ENCODE data around the gene TFCP2L1. TPM values are rescaled to one million over a fixed set of nuclear protein-coding genes. Genes with fewer than 3 reads are reported as not detected.

TFCP2L1 gene
- total and polyA plus RNA-seq, 7 donors = 0.14 to 1.8 (median 0.53) TPM

GRCh38 chr2:121330921-121331320 is 45.9 kb upstream of the TFCP2L1 start:
- Histone ChIP-seq H3K27me3 (ENCODE audit: insufficient read depth in 3 of 3, low read length in 2 of 3) (no peaks in the 10 kb centered on the region), H3K36me3 (ENCODE audit: insufficient read depth in 1 of 2, low read depth in 1 of 2) (no peaks in the 10 kb centered on the region), H3K27ac (no peak overlapping the region), H3K4me1 (peaks cover 5% of the 10 kb centered on the region), H3K9me3 (no peaks in the 10 kb centered on the region), H3K4me3 (no peak overlapping the region)
- no peak for TF ChIP-seq CTCF (IDR thresholded peaks at IDR 0.05)
- DNase-seq (no peak), ATAC-seq (no peak)
- intact Hi-C loops (cut with DNase I) = loop anchor here in 1 of 2 donors (10.0 kb wide), 1 partner anchor 146 kb away; no protein-coding TSS in a partner anchor
- 89 to 92% (median 90%) methylated on average over 15 of the region's 15 CpGs for WGBS, 3 donors

DNA sequence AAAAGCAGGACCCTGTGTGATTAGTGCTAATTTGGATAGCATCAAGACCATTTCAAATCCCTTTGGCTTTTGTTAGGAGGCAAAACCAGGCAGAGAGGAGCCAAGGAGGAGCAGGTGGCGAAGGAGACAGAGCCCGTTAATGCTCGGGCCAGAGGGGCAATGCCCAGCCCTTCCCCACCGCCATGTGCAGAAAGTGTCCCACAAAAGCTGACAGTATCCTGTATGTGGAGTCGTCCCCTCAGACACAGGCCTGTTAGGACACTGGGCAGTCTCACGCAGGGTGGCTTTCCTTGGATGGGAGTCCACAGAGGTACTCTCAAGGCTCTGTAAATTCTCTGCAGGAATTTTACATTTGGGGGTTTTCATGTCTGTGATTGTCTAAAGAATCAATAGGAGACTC is 44.8 kb upstream of the TFCP2L1 start:
- Histone ChIP-seq H3K27ac (no peak overlapping the region), H3K9me3 (no peaks in the 10 kb centered on the region), H3K4me1 (peaks cover 3% of the 10 kb centered on the region), H3K4me3 (no peak overlapping the region), H3K27me3 (ENCODE audit: insufficient read depth in 3 of 3, low read length in 2 of 3) (no peaks in the 10 kb centered on the region), H3K36me3 (ENCODE audit: insufficient read depth in 1 of 2, low read depth in 1 of 2) (no peaks in the 10 kb centered on the region)
- intact Hi-C loops (cut with DNase I) = loop anchor here (10.0 kb wide), 2 partner anchors 145 to 205 kb away; no protein-coding TSS in a partner anchor
- no peak for ATAC-seq
- 65 to 72% (median 70%) methylated on average over 6 of the region's 6 CpGs for WGBS, 3 donors
- no peak for DNase-seq
- TF ChIP-seq CTCF (IDR thresholded peaks at IDR 0.05) = no peak

GRCh38 chr2:121326628-121327027 is 41.6 kb upstream of the TFCP2L1 start:
- Histone ChIP-seq H3K9me3 (no peaks in the 10 kb centered on the region), H3K4me1 (no peaks in the 10 kb centered on the region), H3K4me3 (no peak overlapping the region), H3K27ac (no peak overlapping the region), H3K27me3 (ENCODE audit: insufficient read depth in 3 of 3, low read length in 2 of 3) (no peaks in the 10 kb centered on the region), H3K36me3 (ENCODE audit: insufficient read depth in 1 of 2, low read depth in 1 of 2) (no peaks in the 10 kb centered on the region)
- no peak for ATAC-seq
- no peak for DNase-seq
- TF ChIP-seq CTCF (IDR thresholded peaks at IDR 0.05) = no peak
- intact Hi-C loops (cut with DNase I) = loop anchor here in 1 of 2 donors (10.0 kb wide), 1 partner anchor 202 kb away; no protein-coding TSS in a partner anchor
- 84 to 92% (median 90%) methylated on average over 8 of the region's 8 CpGs for WGBS, 3 donors

DNA sequence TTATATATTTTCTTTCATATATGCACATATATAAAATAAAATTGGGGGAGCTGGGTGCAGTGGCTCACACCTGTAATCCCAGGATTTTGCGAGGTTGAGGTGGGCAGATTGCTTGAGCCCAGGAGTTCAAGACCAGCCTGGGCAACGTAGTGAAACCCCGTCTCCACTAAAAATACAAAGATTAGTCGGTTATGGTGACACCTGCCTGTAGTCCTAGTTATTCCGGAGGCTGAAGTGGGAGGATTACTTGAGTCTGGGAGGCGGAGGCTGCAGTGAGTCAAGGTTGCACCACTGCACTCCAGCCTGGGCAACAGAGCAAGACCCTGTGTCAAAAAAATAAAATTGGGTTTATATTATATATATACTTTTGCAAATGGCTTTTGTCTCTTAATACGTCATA is 39.6 kb upstream of the TFCP2L1 start:
- WGBS, 3 donors = 84 to 91% (median 90%) methylated on average over 7 of the region's 7 CpGs
- no peak for ATAC-seq
- Histone ChIP-seq H3K27ac (no peak overlapping the region), H3K4me3 (no peak overlapping the region), H3K9me3 (no peaks in the 10 kb centered on the region), H3K4me1 (no peaks in the 10 kb centered on the region), H3K27me3 (ENCODE audit: insufficient read depth in 3 of 3, low read length in 2 of 3) (no peaks in the 10 kb centered on the region), H3K36me3 (ENCODE audit: insufficient read depth in 1 of 2, low read depth in 1 of 2) (no peaks in the 10 kb centered on the region)
- TF ChIP-seq CTCF (IDR thresholded peaks at IDR 0.05) = no peak
- no peak for DNase-seq
- intact Hi-C loops (cut with DNase I) = loop anchor here (5.0 to 10.0 kb wide), 2 partner anchors 197 to 200 kb away; no protein-coding TSS in a partner anchor

- 67 to 73% (median 69%) methylated on average over 8 of the region's 8 CpGs for WGBS, 3 donors
- H3K36me3 ChIP-seq (ENCODE audit: insufficient read depth in 1 of 2, low read depth in 1 of 2) = no peaks in the 10 kb centered on the region
Observed at GRCh38 chr2:121321476-121321875, 36.5 kb upstream of the TFCP2L1 start.

More at GRCh38 chr2:121321476-121321875, 36.5 kb upstream of the TFCP2L1 start:
- intact Hi-C loops (cut with DNase I) = loop anchor here (5.0 to 10.0 kb wide), 2 partner anchors 194 to 197 kb away; no protein-coding TSS in a partner anchor
- TF ChIP-seq CTCF (IDR thresholded peaks at IDR 0.05) = no peak
- Histone ChIP-seq H3K4me3 (no peak overlapping the region), H3K9me3 (no peaks in the 10 kb centered on the region), H3K27me3 (ENCODE audit: insufficient read depth in 3 of 3, low read length in 2 of 3) (no peaks in the 10 kb centered on the region), H3K27ac (no peak overlapping the region), H3K4me1 (no peaks in the 10 kb centered on the region)
- ATAC-seq (no peak), DNase-seq (no peak)

Measured in psoas muscle (tissue), 8 donors.